Endothelial cell of umbilical vein (primary cell): ENCODE measurements around the gene NDUFA13. TPM values are rescaled to one million over a fixed set of nuclear protein-coding genes. Genes with fewer than 3 reads are reported as not detected.

Experiments used
- BruUV-seq: library from RNA; stranded (reverse); fragments of 400-500 nt; replicated peaks from 2 replicates; lab custom pipeline; 2021; lab: Mats Ljungman, UMichigan
- CTCF ChIA-PET: fragments of 300-600, 350-600 bp; sonication (Branson Sonifier 250); formaldehyde crosslinking; loops from one replicate; lab custom pipeline; 2021; ENCODE audit warnings: antibody characterized with exemption, inconsistent platforms; lab: Charles Lee
- POLR2A ChIA-PET: fragments of 300-600, 350-600 bp; sonication (Branson Sonifier 250); formaldehyde crosslinking; loops from one replicate; lab custom pipeline; 2021; ENCODE audit warnings: antibody characterized with exemption, inconsistent platforms; lab: Charles Lee
- DNase-seq: peaks from one replicate; pipeline ENCODE4 v3.0.0-alpha.2; 2011; ENCODE audit warnings: low read depth, low spot score
- FAIRE-seq: peaks from 2 replicates; lab custom pipeline; 2011; peaks lifted over from hg19 to GRCh38; lab: Jason Lieb, UNC
- H2AFZ ChIP-seq: 2 replicates; pipeline ENCODE4 v1.6.0; 2012; ENCODE audit warnings: low read depth, low read length, control low read depth, inconsistent platforms
- H3K27ac ChIP-seq: 2 replicates; pipeline ENCODE4 v1.5.1; 2011; ENCODE audit warnings: low read depth, mild to moderate bottlenecking, control low read depth, low read length, moderate library complexity; ENCODE audit not compliant: insufficient read depth
- H3K27me3 ChIP-seq, 2 experiments: 2 replicates each; pipeline versions ENCODE4 v1.6.0 to v1.6.1; 2011; ENCODE audit warnings: low read length in 2 of 2, mixed read lengths in 1 of 2; ENCODE audit not compliant: control insufficient read depth in 2 of 2, insufficient read depth in 2 of 2
- H3K36me3 ChIP-seq, 2 experiments: 2 replicates in 1 of 2; 3 replicates in 1 of 2; pipeline ENCODE4 v1.5.1; 2011; ENCODE audit warnings: low read length in 2 of 2, mild to moderate bottlenecking in 1 of 2, moderate library complexity in 1 of 2; ENCODE audit not compliant: control insufficient read depth in 2 of 2, insufficient read depth in 2 of 2; ENCODE audit errors: extremely low read depth in 1 of 2
- H3K4me1 ChIP-seq: 3 replicates; pipeline ENCODE4 v1.5.1; 2011; ENCODE audit warnings: mild to moderate bottlenecking, low read length; ENCODE audit not compliant: control insufficient read depth, insufficient read depth; ENCODE audit errors: extremely low read depth
- H3K4me2 ChIP-seq: 2 replicates; pipeline ENCODE4 v1.6.1; 2011; ENCODE audit warnings: low read length, control low read depth, mixed read lengths; ENCODE audit not compliant: insufficient read depth
- H3K4me3 ChIP-seq, 3 experiments: fragments of 200-600 bp in 1 of 3; sonication (generic), shearing (Covaris generic) in 1 of 3; replicated peaks in 1 of 3; 2 replicates each; pipeline ENCODE4 v1.5.1; 2011 to 2016; ENCODE audit warnings: control low read depth in 3 of 3, low read length in 3 of 3, mild to moderate bottlenecking in 2 of 3, inconsistent platforms in 1 of 3, low read depth in 1 of 3, moderate library complexity in 1 of 3; ENCODE audit not compliant: insufficient read depth in 1 of 3
- H3K79me2 ChIP-seq: 2 replicates; pipeline ENCODE4 v1.6.0; 2012; ENCODE audit warnings: low read length, inconsistent platforms; ENCODE audit not compliant: control insufficient read depth, insufficient read depth
- H3K9ac ChIP-seq: replicated peaks from 2 replicates; pipeline ENCODE3; 2011; ENCODE audit warnings: low read length, control low read depth; ENCODE audit not compliant: insufficient read depth; ENCODE audit errors: extremely low read depth
- H3K9me1 ChIP-seq: replicated peaks from 3 replicates; pipeline ENCODE4 v1.6.0; 2011; ENCODE audit warnings: mild to moderate bottlenecking, low read length; ENCODE audit not compliant: control insufficient read depth, insufficient read depth; ENCODE audit errors: extremely low read depth
- H3K9me3 ChIP-seq: replicated peaks from 2 replicates; pipeline ENCODE4 v1.5.1; 2012; ENCODE audit warnings: low read length, inconsistent platforms; ENCODE audit not compliant: control insufficient read depth, insufficient read depth
- H4K20me1 ChIP-seq: replicated peaks from 2 replicates; pipeline ENCODE3; 2011; ENCODE audit warnings: mild to moderate bottlenecking, low read length; ENCODE audit not compliant: control insufficient read depth, insufficient read depth; ENCODE audit errors: extremely low read depth
- EZH2 ChIP-seq: IDR thresholded peaks from 2 replicates; pipeline ENCODE4 v1.6.1; 2012; ENCODE audit warnings: borderline replicate concordance, low read depth, mild to moderate bottlenecking, moderate library complexity, low read length, inconsistent platforms; ENCODE audit not compliant: severe bottlenecking
- FOS ChIP-seq: IDR thresholded peaks from 2 replicates; pipeline ENCODE4 v1.6.1; 2011; ENCODE audit warnings: mild to moderate bottlenecking, low read length, moderate library complexity, borderline replicate concordance; ENCODE audit not compliant: insufficient read depth
- GATA2 ChIP-seq: IDR thresholded peaks from 2 replicates; pipeline ENCODE4 v1.7.0; 2011; ENCODE audit warnings: low read depth, mild to moderate bottlenecking, moderate library complexity, mixed read lengths, low read length; ENCODE audit not compliant: insufficient read length, insufficient read depth
- JUN ChIP-seq: IDR thresholded peaks from 2 replicates; pipeline ENCODE4 v1.6.1; 2011; ENCODE audit warnings: borderline replicate concordance, low read depth; ENCODE audit not compliant: insufficient read length, insufficient read depth
- MYC ChIP-seq: IDR thresholded peaks from one replicate; pipeline ENCODE4 v1.6.1; 2011; ENCODE audit warnings: mild to moderate bottlenecking, low read depth, low read length
- POLR2A ChIP-seq: IDR thresholded peaks from 2 replicates; pipeline ENCODE4 v1.6.1; 2012; ENCODE audit warnings: low read depth, mild to moderate bottlenecking, control low read depth, low read length
- POLR2AphosphoS5 ChIP-seq: IDR thresholded peaks from 2 replicates; pipeline ENCODE4 v1.6.1; 2012; ENCODE audit warnings: low read depth, mild to moderate bottlenecking, control low read depth, low read length, moderate library complexity; ENCODE audit not compliant: insufficient read depth
- dilution Hi-C: fragments of 300-500 bp; cut with MboI; formaldehyde crosslinking; loops from one replicate; pipeline ENCODE4 v1.15.0; 2019; ENCODE audit warnings: low sequenced_read_pairs; ENCODE audit not compliant: extremely low pct_ligation_motif_present
- intact Hi-C: fragments of 100-400 bp; cut with micrococcal nuclease; formaldehyde crosslinking; loops from one replicate; pipeline ENCODE4 v1.10.0; 2022
- polyA plus RNA-seq, 4 experiments: library from polyadenylated mRNA; depleted of rRNA in 3 of 4; stranded (reverse) in 3 of 4; unstranded in 1 of 4; fragments of >200 nt; gene quantifications; 2 replicates each; pipeline versions ENCODE4 v1.2.1 to v1.2.3, GENCODE V29; 2011 to 2012; ENCODE audit warnings: missing spikeins in 1 of 4
- total RNA-seq: library from RNA; stranded (reverse); gene quantifications from 2 replicates; pipeline ENCODE4 v1.2.3, GENCODE V29; 2021
- TF ChIP-seq, protein P1 (sequence below): IDR thresholded peaks from 2 replicates; pipeline ENCODE4 v1.6.1; 2011; ENCODE audit not compliant: insufficient read depth, insufficient read length

NDUFA13 gene
- total and polyA plus RNA-seq, 2 donors (not counting 3 experiments of a cell fraction or from before 2014, with no cell fraction given) = 246 to 799 TPM

DNA sequence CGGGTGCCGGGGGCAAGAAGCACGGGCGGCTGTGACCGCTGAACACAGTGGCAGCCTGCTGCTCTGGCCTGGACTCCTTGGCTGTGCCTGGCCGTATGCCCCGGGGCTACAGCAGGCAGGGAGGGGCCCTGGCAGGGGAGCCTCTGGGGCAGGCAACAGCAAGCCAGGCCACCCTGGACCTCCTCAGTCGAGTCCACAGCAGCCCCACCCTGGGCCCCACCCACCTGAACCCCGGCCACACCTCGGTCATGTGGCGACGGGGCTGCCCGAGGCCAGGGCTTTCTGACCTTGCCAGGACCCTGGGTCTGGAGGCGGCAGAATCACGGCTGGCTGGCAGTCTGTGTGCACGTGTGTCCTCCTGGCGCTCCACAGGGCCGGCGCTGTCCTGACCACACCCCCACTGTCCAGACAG lies 30.7 kb downstream of the NDUFA13 start:
- no peak for FAIRE-seq

DNA sequence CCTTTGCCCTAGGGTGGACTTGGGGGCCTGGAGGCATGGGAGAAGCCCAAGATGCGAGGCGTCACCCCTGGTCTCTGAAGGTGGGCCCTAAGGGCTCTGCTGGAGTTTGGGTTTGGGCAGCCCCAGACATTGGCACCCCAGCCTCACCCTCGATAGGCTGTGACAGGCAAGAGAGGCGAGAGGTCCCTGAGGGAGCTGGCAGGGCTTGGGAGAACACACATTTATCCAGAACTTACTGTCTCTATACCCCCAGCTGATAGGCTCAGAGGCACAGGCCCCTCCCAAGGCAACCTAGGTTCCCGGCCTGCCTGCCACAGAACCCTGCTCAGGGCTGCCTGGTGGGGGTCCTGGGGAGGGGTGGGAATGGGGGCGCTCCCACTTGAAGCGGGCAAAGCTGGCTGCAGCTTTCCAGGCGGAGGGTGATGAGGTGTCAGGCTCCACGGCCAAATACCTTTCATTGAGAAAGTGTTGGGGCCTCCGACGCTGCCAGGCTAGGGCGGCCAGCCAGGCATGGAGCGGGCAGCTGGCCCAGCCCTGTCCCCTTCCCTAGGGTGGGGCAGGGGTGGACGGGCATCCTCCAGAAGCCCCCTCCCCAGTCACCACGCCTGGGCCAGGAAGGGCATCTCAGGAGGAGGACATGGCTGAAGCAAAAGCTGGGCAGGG lies 31.8 kb downstream of the NDUFA13 start:
- H2AFZ ChIP-seq = no peak overlapping the region
- H3K9me3 ChIP-seq = no peaks in the 10 kb centered on the region
- no TSS peak for BruUV-seq
- no peaks in the 10 kb centered on the region for H3K36me3 ChIP-seq
- H3K9ac ChIP-seq = no peak overlapping the region
- H3K4me3 ChIP-seq = no peak overlapping the region
- no peak for FAIRE-seq
- H3K27me3 ChIP-seq = no peaks in the 10 kb centered on the region
- H3K4me2 ChIP-seq = no peak overlapping the region
- CTCF ChIA-PET = interaction anchor here (1.5 to 1.7 kb wide), 2 partner anchors 9 to 16 kb away, joined by 5 to 14 read pairs; no protein-coding TSS in a partner anchor
- POLR2A ChIA-PET = no interaction called here
- TF ChIP-seq POLR2AphosphoS5 = no peak
- no peak for TF ChIP-seq FOS
- TF ChIP-seq, protein P1, sequence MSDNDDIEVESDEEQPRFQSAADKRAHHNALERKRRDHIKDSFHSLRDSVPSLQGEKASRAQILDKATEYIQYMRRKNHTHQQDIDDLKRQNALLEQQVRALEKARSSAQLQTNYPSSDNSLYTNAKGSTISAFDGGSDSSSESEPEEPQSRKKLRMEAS = no peak
- TF ChIP-seq MYC = no peak
- no peak for TF ChIP-seq EZH2
- no peak for TF ChIP-seq POLR2A
- intact Hi-C loops = no loop called here
- H3K9me1 ChIP-seq = no peaks in the 10 kb centered on the region
- no peaks in the 10 kb centered on the region for H3K4me1 ChIP-seq
- dilution Hi-C loops = no loop called here
- H3K79me2 ChIP-seq = no peaks in the 10 kb centered on the region
- H4K20me1 ChIP-seq = no peaks in the 10 kb centered on the region
- H3K27ac ChIP-seq = no peak overlapping the region
- DNase-seq = no peak

More for the DNA sequence above, 30.7 kb downstream of the NDUFA13 start:
- Histone ChIP-seq H3K27me3 (no peaks in the 10 kb centered on the region), H3K4me2 (no peak overlapping the region), H4K20me1 (no peaks in the 10 kb centered on the region), H3K9me3 (no peaks in the 10 kb centered on the region), H3K9me1 (no peaks in the 10 kb centered on the region), H3K4me3 (no peak overlapping the region), H3K27ac (no peak overlapping the region), H2AFZ (no peak overlapping the region), H3K36me3 (no peaks in the 10 kb centered on the region), H3K79me2 (no peaks in the 10 kb centered on the region), H3K4me1 (no peaks in the 10 kb centered on the region), H3K9ac (no peak overlapping the region)
- dilution Hi-C loops = no loop called here
- no TSS peak for BruUV-seq
- no peak for DNase-seq
- intact Hi-C loops = no loop called here
- TF ChIP-seq, protein P1 = no peak
- TF ChIP-seq GATA2 (no peak), JUN (no peak), POLR2A (no peak)
- ChIA-PET CTCF (interaction anchor here (1.7 kb wide), 1 partner anchor 15 kb away, joined by 14 read pairs; no protein-coding TSS in a partner anchor), POLR2A (no interaction called here)
